Mesenchymal stem cell (in vitro differentiated cells and primary cell): Measurements from ENCODE around the gene TOM1L2.

Experiments used
- DNase-seq: peaks from one replicate; pipeline ENCODE4 v3.0.0-alpha.2; 2013
- H2AFZ ChIP-seq: one replicate; pipeline ENCODE4 v1.6.1; 2013; ENCODE audit warnings: low read depth, mild to moderate bottlenecking, control low read depth, inconsistent platforms, low read length, moderate library complexity
- H2AK5ac ChIP-seq: 2 replicates; pipeline ENCODE4 v1.6.1; 2013; ENCODE audit warnings: low read length, moderate library complexity, mild to moderate bottlenecking, inconsistent platforms; ENCODE audit not compliant: severe bottlenecking
- H2BK120ac ChIP-seq: one replicate; pipeline ENCODE4 v1.6.1; 2013; ENCODE audit warnings: low read depth, mild to moderate bottlenecking, inconsistent platforms, low read length, moderate library complexity
- H2BK12ac ChIP-seq, 2 experiments: one replicate each; pipeline ENCODE4 v1.6.1; 2013; ENCODE audit warnings: inconsistent platforms in 2 of 2, low read length in 2 of 2, mild to moderate bottlenecking in 2 of 2, moderate library complexity in 2 of 2, control low read depth in 1 of 2
- H2BK15ac ChIP-seq: one replicate; pipeline ENCODE4 v1.6.1; 2013; ENCODE audit warnings: mild to moderate bottlenecking, low read depth, inconsistent platforms; ENCODE audit not compliant: poor library complexity, severe bottlenecking
- H2BK5ac ChIP-seq: 2 replicates; pipeline ENCODE4 v1.6.1; 2013; ENCODE audit warnings: low read depth, mild to moderate bottlenecking, low read length, control low read depth, inconsistent platforms; ENCODE audit not compliant: poor library complexity, severe bottlenecking
- H3K14ac ChIP-seq, 2 experiments: one replicate each; pipeline ENCODE4 v1.6.1; 2013; ENCODE audit warnings: inconsistent platforms in 2 of 2, low read length in 2 of 2, control low read depth in 1 of 2, mild to moderate bottlenecking in 1 of 2, moderate library complexity in 1 of 2
- H3K18ac ChIP-seq, 2 experiments: one replicate each; pipeline ENCODE4 v1.6.1; 2013; ENCODE audit warnings: inconsistent platforms in 2 of 2, low read length in 2 of 2, control low read depth in 1 of 2, low read depth in 1 of 2, mild to moderate bottlenecking in 1 of 2
- H3K23ac ChIP-seq, 2 experiments: one replicate each; pipeline ENCODE4 v1.6.1; 2013; ENCODE audit warnings: inconsistent platforms in 2 of 2, low read length in 2 of 2, mild to moderate bottlenecking in 2 of 2, moderate library complexity in 2 of 2, control low read depth in 1 of 2
- H3K27ac ChIP-seq: 2 replicates; pipeline ENCODE4 v1.5.1; 2013; ENCODE audit warnings: mild to moderate bottlenecking, moderate library complexity, low read length, control low read depth, inconsistent platforms; ENCODE audit not compliant: poor library complexity, severe bottlenecking
- H3K27me3 ChIP-seq, 2 experiments: 2 replicates each; pipeline versions ENCODE4 v1.6.1 to v1.7.0; 2013; ENCODE audit warnings: low read length in 2 of 2, mild to moderate bottlenecking in 2 of 2, moderate library complexity in 2 of 2, control low read depth in 1 of 2, inconsistent platforms in 1 of 2; ENCODE audit not compliant: control insufficient read depth in 1 of 2, insufficient read depth in 1 of 2
- H3K36me3 ChIP-seq, 2 experiments: 2 replicates each; pipeline versions ENCODE4 v1.6.1 to v1.7.0; 2013; ENCODE audit warnings: low read length in 2 of 2, control low read depth in 1 of 2, inconsistent platforms in 1 of 2, low read depth in 1 of 2, mild to moderate bottlenecking in 1 of 2; ENCODE audit not compliant: insufficient read depth in 2 of 2, control insufficient read depth in 1 of 2
- H3K4ac ChIP-seq, 2 experiments: one replicate each; pipeline ENCODE4 v1.6.1; 2013; ENCODE audit warnings: inconsistent platforms in 2 of 2, low read length in 2 of 2, mild to moderate bottlenecking in 2 of 2, moderate library complexity in 2 of 2, control low read depth in 1 of 2, low read depth in 1 of 2
- H3K4me1 ChIP-seq: 2 replicates; pipeline ENCODE4 v1.6.1; 2013; ENCODE audit warnings: low read depth, low read length, control low read depth; ENCODE audit not compliant: control insufficient read depth, insufficient read depth
- H3K4me2 ChIP-seq: 2 replicates; pipeline ENCODE4 v1.6.1; 2013; ENCODE audit warnings: low read length, mild to moderate bottlenecking, inconsistent platforms; ENCODE audit not compliant: poor library complexity, severe bottlenecking
- H3K4me3 ChIP-seq, 2 experiments: 2 replicates each; pipeline versions ENCODE4 v1.5.1 to v1.7.0; 2013; ENCODE audit warnings: low read length in 2 of 2, mild to moderate bottlenecking in 2 of 2, control low read depth in 1 of 2, low read depth in 1 of 2; ENCODE audit not compliant: insufficient read depth in 1 of 2
- H3K79me1 ChIP-seq: replicated peaks from 2 replicates; pipeline ENCODE4 v1.6.1; 2013; ENCODE audit warnings: mild to moderate bottlenecking, control low read depth, low read length, inconsistent platforms; ENCODE audit not compliant: poor library complexity, severe bottlenecking
- H3K9ac ChIP-seq: 2 replicates; pipeline ENCODE4 v1.7.0; 2013; ENCODE audit warnings: mild to moderate bottlenecking, low read length, moderate library complexity
- H3K9me3 ChIP-seq: 2 replicates; pipeline ENCODE4 v1.7.0; 2013; ENCODE audit warnings: mild to moderate bottlenecking, low read length; ENCODE audit not compliant: control insufficient read depth
- H4K8ac ChIP-seq: one replicate; pipeline ENCODE4 v1.6.1; 2013; ENCODE audit warnings: inconsistent platforms, mild to moderate bottlenecking, low read length, moderate library complexity
- H4K91ac ChIP-seq: one replicate; pipeline ENCODE4 v1.6.1; 2013; ENCODE audit warnings: mild to moderate bottlenecking, low read length, inconsistent platforms
- WGBS: methylation state at CpG from one replicate; pipeline ENCODE4 v1.1.7; 2013; ENCODE audit warnings: mixed read lengths; 5-methylcytosine and 5-hydroxymethylcytosine counted together

The TOM1L2 gene

GRCh38 chr17:18002171-18002570, 30.0 kb upstream of the TOM1L2 start:
- DNase-seq: peak; percentile 18
- Histone ChIP-seq H2BK5ac (no peak overlapping the region), H4K8ac (no peak overlapping the region), H3K18ac (no peak overlapping the region), H3K9me3 (no peaks in the 10 kb centered on the region), H4K91ac (no peak overlapping the region), H3K27ac (no peak overlapping the region), H3K9ac (no peak overlapping the region), H3K14ac (no peak overlapping the region), H3K4me1 (peaks cover 20% of the 10 kb centered on the region), H2AFZ (no peak overlapping the region), H3K79me1 (no peaks in the 10 kb centered on the region), H2BK12ac (no peak overlapping the region), H2AK5ac (peak overlapping the region; percentile 9), H3K23ac (no peak overlapping the region), H3K27me3 (no peaks in the 10 kb centered on the region), H2BK15ac (no peak overlapping the region), H3K4me2 (no peak overlapping the region), H2BK120ac (no peak overlapping the region), H3K4me3 (no peak overlapping the region), H3K36me3 (peaks cover 5 to 10% of the 10 kb centered on the region in 2 experiments), H3K4ac (no peak overlapping the region)
- WGBS: 95% methylated on average over 2 of the region's 2 CpGs

DNA sequence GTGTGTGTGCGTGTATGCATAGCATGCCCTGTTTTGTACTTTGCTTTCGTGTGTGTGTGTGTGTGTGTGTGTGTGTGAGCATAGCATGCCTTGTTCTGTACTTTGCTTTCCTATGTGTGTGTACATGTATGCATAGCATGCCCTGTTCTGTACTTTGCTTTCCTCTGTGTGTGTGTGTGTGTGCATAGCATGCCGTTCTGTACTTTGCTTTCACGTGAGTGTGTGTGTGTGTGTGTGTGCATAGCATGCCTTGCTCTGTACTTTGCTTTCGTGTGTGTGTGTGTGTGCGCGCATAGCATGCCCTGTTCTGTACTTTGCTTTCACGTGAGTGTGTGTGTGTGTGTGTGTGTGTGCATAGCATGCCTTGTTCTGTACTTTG, 27.8 kb upstream of the TOM1L2 start:
- H4K8ac ChIP-seq: no peak overlapping the region
- H4K91ac ChIP-seq: no peak overlapping the region
- no peak overlapping the region for H3K27ac ChIP-seq

DNA sequence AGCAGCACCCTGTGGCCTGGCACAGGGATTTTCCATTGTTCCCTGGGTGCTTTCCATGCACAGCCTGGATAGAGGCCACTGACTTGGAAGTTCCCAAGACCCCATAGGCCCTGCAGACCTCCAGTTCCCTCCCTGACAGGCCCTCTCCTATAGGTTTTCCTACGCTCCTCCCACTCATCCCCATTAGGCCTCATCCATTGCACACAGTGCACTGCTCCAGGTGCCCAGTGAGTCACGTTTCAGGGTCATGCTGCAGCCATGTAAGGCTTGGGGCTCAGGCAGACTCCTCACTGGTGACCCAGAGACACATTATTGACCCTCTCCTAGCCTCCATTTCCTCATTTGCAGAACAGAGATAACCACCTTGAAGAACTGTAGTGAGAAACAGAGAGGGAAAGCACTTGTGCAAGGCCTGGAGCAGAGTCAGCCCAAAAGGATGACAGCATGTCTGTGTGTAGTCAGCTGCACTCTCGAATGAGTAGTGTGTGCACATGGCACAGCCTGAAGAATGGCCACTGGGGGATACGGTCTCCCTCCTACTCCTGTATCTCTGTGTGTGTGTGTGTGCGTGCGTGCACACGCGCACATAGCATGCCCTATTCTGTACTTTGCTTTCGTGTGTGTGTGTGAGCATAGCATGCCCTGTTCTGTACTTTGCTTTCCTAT, 27.3 kb upstream of the TOM1L2 start:
- H3K4me3 ChIP-seq: no peak overlapping the region
- H2BK120ac ChIP-seq: no peak overlapping the region
- no peaks in the 10 kb centered on the region for H3K79me1 ChIP-seq
- H3K4ac ChIP-seq: no peak overlapping the region
- H3K14ac ChIP-seq: peak overlapping the region in 1 of 2 experiments; percentile 45
- no peaks in the 10 kb centered on the region for H3K36me3 ChIP-seq
- no peak overlapping the region for H2AFZ ChIP-seq
- no peak overlapping the region for H2BK5ac ChIP-seq
- H2AK5ac ChIP-seq: no peak overlapping the region
- no peak overlapping the region for H3K23ac ChIP-seq
- H4K91ac ChIP-seq: no peak overlapping the region
- DNase-seq: peak; percentile 22
- H2BK15ac ChIP-seq: no peak overlapping the region
- H3K18ac ChIP-seq: no peak overlapping the region
- H3K9me3 ChIP-seq: no peaks in the 10 kb centered on the region
- no peak overlapping the region for H3K27ac ChIP-seq
- no peak overlapping the region for H2BK12ac ChIP-seq
- WGBS: 92% methylated on average over 9 of the region's 9 CpGs
- no peak overlapping the region for H4K8ac ChIP-seq
- H3K4me2 ChIP-seq: no peak overlapping the region
- no peak overlapping the region for H3K9ac ChIP-seq
- H3K27me3 ChIP-seq: no peaks in the 10 kb centered on the region
- H3K4me1 ChIP-seq: peaks cover 16% of the 10 kb centered on the region

More for the DNA sequence above, 27.8 kb upstream of the TOM1L2 start:
- Histone ChIP-seq H2BK5ac (no peak overlapping the region), H3K4me2 (no peak overlapping the region), H3K9me3 (no peaks in the 10 kb centered on the region), H3K14ac (no peak overlapping the region), H3K4ac (no peak overlapping the region), H2BK12ac (no peak overlapping the region), H3K23ac (no peak overlapping the region), H3K36me3 (no peaks in the 10 kb centered on the region), H3K9ac (no peak overlapping the region), H2AFZ (no peak overlapping the region), H3K4me3 (no peak overlapping the region), H2BK120ac (no peak overlapping the region), H3K27me3 (no peaks in the 10 kb centered on the region), H3K18ac (no peak overlapping the region), H2BK15ac (no peak overlapping the region), H3K79me1 (no peaks in the 10 kb centered on the region), H2AK5ac (no peak overlapping the region), H3K4me1 (peaks cover 15% of the 10 kb centered on the region)
- DNase-seq: no peak
- 91% methylated on average over 8 of the region's 8 CpGs for WGBS

DNA sequence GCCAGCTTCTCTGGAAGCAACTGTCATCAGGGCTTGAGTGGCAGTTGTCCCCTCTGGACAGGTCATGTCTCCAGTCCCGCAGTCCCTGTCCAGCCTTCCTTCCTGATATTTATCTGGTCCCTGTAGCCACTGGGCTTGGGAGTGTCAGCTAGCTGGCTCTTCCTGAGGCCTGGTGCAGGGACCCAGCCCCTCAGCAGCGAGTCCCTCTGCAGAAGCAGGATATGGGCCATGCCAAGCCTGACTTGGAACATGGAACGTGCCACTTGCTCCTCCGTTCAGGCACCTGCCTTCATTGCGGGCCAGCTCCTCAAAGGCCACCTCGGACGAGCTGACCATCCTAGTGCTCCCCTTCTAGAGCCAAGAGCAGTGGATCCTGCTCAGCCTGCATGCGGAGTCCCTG, 26.7 kb upstream of the TOM1L2 start:
- DNase-seq: no peak
- no peak overlapping the region for H3K14ac ChIP-seq
- no peak overlapping the region for H3K18ac ChIP-seq
- H2BK120ac ChIP-seq: no peak overlapping the region
- peaks cover 17% of the 10 kb centered on the region for H3K4me1 ChIP-seq
- H2BK5ac ChIP-seq: no peak overlapping the region
- H4K8ac ChIP-seq: no peak overlapping the region
- no peak overlapping the region for H3K9ac ChIP-seq
- no peak overlapping the region for H2AK5ac ChIP-seq
- no peaks in the 10 kb centered on the region for H3K27me3 ChIP-seq
- H3K79me1 ChIP-seq: no peaks in the 10 kb centered on the region
- no peak overlapping the region for H3K23ac ChIP-seq
- H3K27ac ChIP-seq: no peak overlapping the region
- H3K4me3 ChIP-seq: no peak overlapping the region
- H2AFZ ChIP-seq: no peak overlapping the region
- H4K91ac ChIP-seq: no peak overlapping the region
- no peak overlapping the region for H2BK12ac ChIP-seq
- H3K4me2 ChIP-seq: no peak overlapping the region
- no peak overlapping the region for H3K4ac ChIP-seq
- 89% methylated on average over 8 of the region's 8 CpGs for WGBS
- no peaks in the 10 kb centered on the region for H3K36me3 ChIP-seq
- H3K9me3 ChIP-seq: no peaks in the 10 kb centered on the region
- no peak overlapping the region for H2BK15ac ChIP-seq
